GM21526 (cell line): Measurements from ENCODE around the gene PLEKHH1.

ENCODE experiments used
- ATAC-seq: cut with Tn5 transposase; IDR thresholded peaks from one replicate; pipeline ENCODE4 v1.9.1; 2021; ENCODE audit warnings: moderate library complexity; ENCODE audit not compliant: unreplicated experiment, low FRiP score

PLEKHH1 gene

GRCh38 chr14:67562025-67562775 lies 29.1 kb downstream of the PLEKHH1 start:
- ATAC-seq = no peak

GRCh38 chr14:67562776-67563150 lies 29.7 kb downstream of the PLEKHH1 start:
- ATAC-seq = no peak

GRCh38 chr14:67564236-67564635 lies 31.1 kb downstream of the PLEKHH1 start:
- no peak for ATAC-seq

GRCh38 chr14:67566908-67567307 lies 33.8 kb downstream of the PLEKHH1 start:
- no peak for ATAC-seq

- no peak for ATAC-seq
These were observed 34.6 kb downstream of the PLEKHH1 start for GRCh38 chr14:67567654-67568053.

- ATAC-seq = no peak
These were observed 36.0 kb downstream of the PLEKHH1 start for GRCh38 chr14:67569011-67569650.

- no peak for ATAC-seq
These were observed 36.7 kb downstream of the PLEKHH1 start for GRCh38 chr14:67569651-67570290.

- no peak for ATAC-seq
These were observed 37.4 kb downstream of the PLEKHH1 start for GRCh38 chr14:67570453-67570852.

GRCh38 chr14:67571275-67571990 lies 38.3 kb downstream of the PLEKHH1 start:
- ATAC-seq = no peak

GRCh38 chr14:67571991-67572323 lies 38.9 kb downstream of the PLEKHH1 start:
- no peak for ATAC-seq

- no peak for ATAC-seq
These were observed 39.5 kb downstream of the PLEKHH1 start for GRCh38 chr14:67572608-67573007.

- no peak for ATAC-seq
These were observed 40.3 kb downstream of the PLEKHH1 start for GRCh38 chr14:67573228-67574010.

GRCh38 chr14:67574156-67574555 lies 41.1 kb downstream of the PLEKHH1 start:
- no peak for ATAC-seq

- no peak for ATAC-seq
These were observed 41.7 kb downstream of the PLEKHH1 start for GRCh38 chr14:67574806-67575205.

GRCh38 chr14:67575684-67576083 lies 42.6 kb downstream of the PLEKHH1 start:
- ATAC-seq = no peak

- no peak for ATAC-seq
These were observed 43.3 kb downstream of the PLEKHH1 start for GRCh38 chr14:67576216-67576955.

GRCh38 chr14:67577181-67577808 lies 44.2 kb downstream of the PLEKHH1 start:
- ATAC-seq = no peak

GRCh38 chr14:67577909-67578749 lies 45.0 kb downstream of the PLEKHH1 start:
- ATAC-seq = no peak
